GM19238 (cell line): ENCODE data around the gene LNP1.
"Not testable (repeated sequence)": the region's sequence is repeated elsewhere in the genome, so short reads cannot be mapped to it uniquely, and the experiment has no call there.

ENCODE experiments used
- DNase-seq: peaks from one replicate; pipeline ENCODE4 v3.0.0; 2011; ENCODE audit warnings: low spot score; ENCODE audit not compliant: insufficient read length

Gene LNP1

GRCh38 chr3:100477851-100478360 is 76.6 kb downstream of the LNP1 start:
- DNase-seq: not testable (repeated sequence)

GRCh38 chr3:100478521-100478920 is 77.2 kb downstream of the LNP1 start:
- DNase-seq: not testable (repeated sequence)

GRCh38 chr3:100480081-100480480 is 78.7 kb downstream of the LNP1 start:
- DNase-seq: no peak

GRCh38 chr3:100482176-100482575 is 80.8 kb downstream of the LNP1 start:
- no peak for DNase-seq

- no peak for DNase-seq
These were observed 82.2 kb downstream of the LNP1 start for GRCh38 chr3:100483529-100483928.

GRCh38 chr3:100486808-100487207 is 85.5 kb downstream of the LNP1 start:
- DNase-seq: no peak

- DNase-seq: no peak
These were observed 87.8 kb downstream of the LNP1 start for GRCh38 chr3:100489118-100489517.

GRCh38 chr3:100492059-100493006 is 91.0 kb downstream of the LNP1 start, which contains the start of gene TMEM45A:
Gene TMEM45A, plus strand, starts transcription at chr3:100492619. Its CDS starts 62,593 bp downstream, at chr3:100555212.
- peak; percentile 96 for DNase-seq

GRCh38 chr3:100496711-100497261 is 95.4 kb downstream of the LNP1 start:
- DNase-seq: no peak

GRCh38 chr3:100499651-100500050 is 98.3 kb downstream of the LNP1 start:
- DNase-seq: no peak

- DNase-seq: no peak
These were observed 99.1 kb downstream of the LNP1 start for GRCh38 chr3:100500320-100500880.

- DNase-seq: no peak
These were observed 102.1 kb downstream of the LNP1 start for GRCh38 chr3:100503448-100503847.
